Loucy (cell line): Measurements from ENCODE around the gene NRXN3.

Experiments
- CTCF ChIP-seq: fragments of 200-600 bp; sonication (generic); conservative IDR thresholded peaks from 2 replicates; pipeline ENCODE4 v1.5.1; 2014; ENCODE audit warnings: mild to moderate bottlenecking, antibody characterized with exemption, low read length
- EZH2phosphoT487 ChIP-seq: fragments of 200-600 bp; IDR thresholded peaks from 2 replicates; pipeline ENCODE4 v1.6.1; 2018; ENCODE audit warnings: antibody characterized with exemption, mild to moderate bottlenecking, moderate library complexity, borderline replicate concordance

- no peak for TF ChIP-seq CTCF
- TF ChIP-seq EZH2phosphoT487, result no peak
Measured at GRCh38 chr14:79475887-79476532, 1305.8 kb downstream of the NRXN3 start.
